RWPE1 (cell line): ENCODE measurements around the gene ANKRD36B.
"Not testable (repeated sequence)": the region's sequence is repeated elsewhere in the genome, so short reads cannot be mapped to it uniquely, and the experiment has no call there.

Experiments
- CTCF ChIA-PET: fragments of 350-600 bp; sonication (Branson Sonifier 250); formaldehyde crosslinking; extraction: SDS; loops from one replicate; lab custom pipeline; 2021; lab: Yijun Ruan, JAX
- POLR2A ChIA-PET: fragments of 400-600 bp; formaldehyde crosslinking; extraction: SDS; loops from one replicate; lab custom pipeline; 2020; ENCODE audit warnings: antibody characterized with exemption; ENCODE audit not compliant: low non-redundant PET; lab: Yijun Ruan, JAX
- DNase-seq: peaks from one replicate; pipeline ENCODE4 v3.0.0; 2012; ENCODE audit warnings: low spot score
- H3K27ac ChIP-seq: fragments of 450-650 bp; 2 replicates; pipeline ENCODE4 v1.5.1; 2017
- TF ChIP-seq, protein P1 (sequence below): fragments of 450-650 bp; conservative IDR thresholded peaks from 2 replicates; pipeline ENCODE4 v1.5.1; 2017; ENCODE audit warnings: low read depth, mild to moderate bottlenecking

ANKRD36B gene

GRCh38 chr2:97593520-97593919 lies 3.8 kb upstream of the ANKRD36B start:
- POLR2A ChIA-PET, H3K27ac ChIP-seq, DNase-seq, CTCF ChIA-PET: not testable (repeated sequence)

DNA sequence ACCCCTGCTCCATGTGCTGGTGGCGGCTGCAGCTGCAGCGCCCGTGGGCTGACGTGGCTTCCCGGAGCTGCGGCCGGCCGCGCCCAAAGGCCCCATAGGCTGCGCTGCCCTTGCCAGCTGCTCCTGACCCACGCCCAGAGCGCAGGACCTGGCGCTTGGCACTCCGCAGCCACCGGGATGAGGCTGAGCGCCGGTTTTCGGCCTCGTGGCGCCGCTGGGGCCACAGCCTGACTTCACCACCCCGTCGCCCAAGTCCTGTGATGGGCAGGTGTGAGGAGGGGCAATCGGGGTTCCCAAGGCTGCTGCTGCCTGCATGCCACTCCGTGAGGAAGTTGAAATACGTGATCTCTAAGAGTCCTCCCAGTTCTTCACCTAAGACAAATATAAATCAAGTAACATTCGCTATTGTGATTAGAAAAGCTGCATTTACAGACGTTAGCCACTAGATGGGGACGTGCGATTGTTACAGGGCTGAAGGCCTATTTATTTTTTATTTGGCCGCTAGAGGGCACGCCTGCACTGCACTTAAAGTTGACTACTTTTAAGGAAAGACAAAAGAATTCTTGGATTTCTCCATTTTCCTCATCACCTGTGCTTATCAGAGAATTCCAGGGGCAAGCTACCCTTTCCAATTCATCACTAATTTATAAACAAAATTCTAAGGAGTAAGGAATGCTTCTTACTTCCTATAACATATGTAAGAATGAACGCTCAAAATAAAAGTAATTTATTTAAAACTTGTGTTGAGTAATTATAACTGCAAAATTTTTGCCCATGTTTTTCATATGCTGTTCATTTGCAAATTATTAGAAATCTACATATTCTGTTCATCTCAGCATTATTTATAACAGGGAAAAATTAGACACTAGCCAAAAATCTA lies 1.1 kb upstream of the ANKRD36B start:
- CTCF ChIA-PET: interaction anchor here (0.6 to 1.6 kb wide), 10 partner anchors 25 to 1527 kb away, joined by 3 to 39 read pairs (median 4); no protein-coding TSS in a partner anchor
- H3K27ac ChIP-seq: peak overlapping the region; percentile 95
- TF ChIP-seq, protein P1, sequence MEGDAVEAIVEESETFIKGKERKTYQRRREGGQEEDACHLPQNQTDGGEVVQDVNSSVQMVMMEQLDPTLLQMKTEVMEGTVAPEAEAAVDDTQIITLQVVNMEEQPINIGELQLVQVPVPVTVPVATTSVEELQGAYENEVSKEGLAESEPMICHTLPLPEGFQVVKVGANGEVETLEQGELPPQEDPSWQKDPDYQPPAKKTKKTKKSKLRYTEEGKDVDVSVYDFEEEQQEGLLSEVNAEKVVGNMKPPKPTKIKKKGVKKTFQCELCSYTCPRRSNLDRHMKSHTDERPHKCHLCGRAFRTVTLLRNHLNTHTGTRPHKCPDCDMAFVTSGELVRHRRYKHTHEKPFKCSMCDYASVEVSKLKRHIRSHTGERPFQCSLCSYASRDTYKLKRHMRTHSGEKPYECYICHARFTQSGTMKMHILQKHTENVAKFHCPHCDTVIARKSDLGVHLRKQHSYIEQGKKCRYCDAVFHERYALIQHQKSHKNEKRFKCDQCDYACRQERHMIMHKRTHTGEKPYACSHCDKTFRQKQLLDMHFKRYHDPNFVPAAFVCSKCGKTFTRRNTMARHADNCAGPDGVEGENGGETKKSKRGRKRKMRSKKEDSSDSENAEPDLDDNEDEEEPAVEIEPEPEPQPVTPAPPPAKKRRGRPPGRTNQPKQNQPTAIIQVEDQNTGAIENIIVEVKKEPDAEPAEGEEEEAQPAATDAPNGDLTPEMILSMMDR: peak; percentile 84
- peak; percentile 44 for DNase-seq
- POLR2A ChIA-PET: not testable (repeated sequence)

DNA sequence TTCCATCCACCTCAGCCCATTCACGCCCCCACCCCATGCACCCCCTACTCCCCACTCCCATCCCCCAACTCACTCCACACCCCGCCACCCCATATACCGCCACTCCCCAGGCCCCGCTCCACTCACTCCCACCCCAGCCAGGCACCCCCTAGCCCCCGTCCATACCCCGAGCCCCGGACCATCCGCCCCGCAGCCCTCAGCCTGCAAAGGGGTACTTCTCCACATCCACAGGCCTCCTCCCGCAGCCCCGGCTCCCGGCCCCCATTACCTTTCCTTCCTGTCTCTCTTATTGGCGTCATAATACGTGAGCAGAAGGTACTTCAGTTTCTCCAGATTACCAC lies 450 bp downstream of the ANKRD36B start:
- CTCF ChIA-PET, DNase-seq, POLR2A ChIA-PET, H3K27ac ChIP-seq: not testable (repeated sequence)

- H3K27ac ChIP-seq, DNase-seq, POLR2A ChIA-PET: not testable (repeated sequence)
- CTCF ChIA-PET: interaction anchor here (1.2 kb wide), 1 partner anchor 25 kb away, joined by 4 read pairs; no protein-coding TSS in a partner anchor
These were observed 24.0 kb downstream of the ANKRD36B start for GRCh38 chr2:97565674-97566073.

GRCh38 chr2:97552406-97552805 lies 37.3 kb downstream of the ANKRD36B start:
- H3K27ac ChIP-seq, POLR2A ChIA-PET, DNase-seq, CTCF ChIA-PET: not testable (repeated sequence)

DNA sequence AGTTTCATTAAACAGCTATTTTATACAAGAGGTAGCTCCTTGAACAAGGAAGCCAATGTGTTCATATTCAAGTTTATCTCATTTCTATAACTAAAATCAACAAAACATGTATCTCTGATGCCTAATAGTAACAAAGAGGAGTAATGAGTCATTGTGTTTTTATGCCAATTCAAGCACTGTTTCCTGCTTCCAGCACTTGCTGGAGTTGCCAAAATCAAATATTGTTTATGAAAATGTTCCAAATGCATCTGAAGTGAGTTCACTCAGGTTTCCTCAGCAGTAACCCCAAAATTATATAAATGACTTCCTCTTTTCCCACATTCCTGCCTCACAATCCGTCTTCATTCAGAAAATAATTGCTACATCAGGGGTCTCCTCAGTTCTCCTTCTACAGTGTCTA lies 39.2 kb downstream of the ANKRD36B start:
- DNase-seq, H3K27ac ChIP-seq, POLR2A ChIA-PET, CTCF ChIA-PET: not testable (repeated sequence)

GRCh38 chr2:97549058-97549457 lies 40.6 kb downstream of the ANKRD36B start:
- POLR2A ChIA-PET, DNase-seq, CTCF ChIA-PET, H3K27ac ChIP-seq: not testable (repeated sequence)

GRCh38 chr2:97548536-97548935 lies 41.1 kb downstream of the ANKRD36B start:
- CTCF ChIA-PET, POLR2A ChIA-PET, DNase-seq, H3K27ac ChIP-seq: not testable (repeated sequence)

DNA sequence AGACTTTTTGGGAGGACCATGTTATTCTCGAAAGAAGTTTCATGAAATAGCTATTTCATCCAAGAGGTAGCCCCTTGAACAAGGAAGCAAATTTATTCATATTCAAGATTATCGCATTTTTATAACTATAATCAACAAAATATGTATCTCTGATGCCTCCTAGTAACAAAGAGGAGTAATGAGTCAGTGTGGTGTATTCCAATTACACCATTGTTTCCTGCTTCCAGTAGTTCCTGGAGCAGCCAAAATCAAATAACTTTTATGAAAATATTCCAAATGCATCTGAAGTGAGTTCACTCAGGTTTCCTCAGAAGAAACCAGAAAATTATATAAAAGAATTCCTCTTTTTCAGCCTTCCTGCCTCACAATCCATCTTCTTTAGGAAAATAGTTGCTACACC lies 43.0 kb downstream of the ANKRD36B start:
- TF ChIP-seq, protein P1: no peak
- no peak for DNase-seq
- POLR2A ChIA-PET: no interaction called here
- CTCF ChIA-PET: no interaction called here
- no peak overlapping the region for H3K27ac ChIP-seq

- POLR2A ChIA-PET, H3K27ac ChIP-seq, DNase-seq, CTCF ChIA-PET: not testable (repeated sequence)
These were observed 44.8 kb downstream of the ANKRD36B start for GRCh38 chr2:97544911-97545310.

DNA sequence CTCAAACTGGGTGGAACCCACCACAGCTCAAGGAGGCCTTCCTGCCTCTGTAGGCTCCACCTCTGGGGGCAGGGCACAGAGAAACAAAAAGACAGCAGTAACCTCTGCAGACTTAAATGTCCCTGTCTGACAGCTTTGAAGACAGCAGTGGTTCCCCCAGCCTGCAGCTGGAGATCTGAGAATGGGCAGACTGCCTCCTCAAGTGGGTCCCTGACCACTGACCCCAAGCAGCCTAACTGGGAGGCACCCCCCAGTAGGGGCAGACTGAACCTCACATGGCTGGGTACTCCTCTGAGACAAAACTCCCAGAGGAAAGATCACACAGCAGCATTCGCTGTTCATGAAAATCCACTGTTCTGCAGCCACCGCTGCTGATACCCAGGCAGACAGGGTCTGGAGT lies 63.8 kb downstream of the ANKRD36B start:
- H3K27ac ChIP-seq, DNase-seq, POLR2A ChIA-PET, CTCF ChIA-PET: not testable (repeated sequence)

DNA sequence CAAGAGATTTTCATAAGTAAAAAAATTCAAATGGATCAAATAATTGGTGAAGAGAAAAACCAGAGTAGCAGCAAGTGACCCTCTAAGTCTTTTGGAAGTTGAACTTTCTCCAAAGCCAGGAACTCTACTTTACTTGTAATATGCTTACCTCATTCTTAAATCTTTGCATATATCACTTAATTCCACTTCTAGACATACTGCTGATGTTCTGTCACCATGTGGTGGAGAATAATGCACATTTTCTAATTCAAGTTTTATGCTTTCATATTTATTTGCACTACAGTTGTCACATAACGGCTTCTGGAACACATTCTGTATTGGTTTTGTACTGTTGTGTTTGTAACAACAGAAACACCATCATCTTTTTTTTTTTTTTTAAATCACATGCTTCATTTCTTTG lies 65.9 kb downstream of the ANKRD36B start:
- DNase-seq, POLR2A ChIA-PET, CTCF ChIA-PET, H3K27ac ChIP-seq: not testable (repeated sequence)

GRCh38 chr2:97522916-97523555 lies 66.6 kb downstream of the ANKRD36B start:
- CTCF ChIA-PET, POLR2A ChIA-PET, H3K27ac ChIP-seq, DNase-seq: not testable (repeated sequence)

DNA sequence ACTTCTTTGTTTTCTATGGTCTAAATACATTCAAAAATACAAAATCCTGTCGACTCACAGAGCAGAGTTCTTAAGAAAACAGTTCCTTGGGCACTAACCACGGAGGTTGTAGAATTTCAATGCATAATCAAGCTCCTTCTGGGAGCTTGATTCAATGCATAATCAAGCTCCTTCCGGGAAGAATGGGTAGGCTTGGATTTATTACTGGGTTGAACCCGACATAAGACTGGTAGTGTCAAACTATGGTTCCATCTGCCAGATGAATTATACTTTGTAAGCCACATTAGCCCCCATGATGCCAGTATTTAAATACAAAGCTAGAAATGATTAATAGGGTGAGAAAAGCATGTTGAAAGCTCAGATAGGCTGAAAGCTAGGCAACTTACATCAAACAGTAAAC lies 94.0 kb downstream of the ANKRD36B start:
- DNase-seq, CTCF ChIA-PET, POLR2A ChIA-PET, H3K27ac ChIP-seq: not testable (repeated sequence)

- H3K27ac ChIP-seq, DNase-seq, CTCF ChIA-PET, POLR2A ChIA-PET: not testable (repeated sequence)
These were observed 99.5 kb downstream of the ANKRD36B start for GRCh38 chr2:97490141-97490540.
